CD4-positive, alpha-beta T cell treated with Interleukin-17A for 1 hour (primary cell): Measurements from ENCODE around the gene TRANK1.
A peak's percentile ranks its signal among the peaks of the same experiment; 100 is the strongest.
"Not testable (repeated sequence)": the region's sequence is repeated elsewhere in the genome, so short reads cannot be mapped to it uniquely, and the experiment has no call there.

Experiments
- DNase-seq: peaks from one replicate; pipeline ENCODE4 v3.0.0-alpha.2; 2020

TRANK1 gene

GRCh38 chr3:36956155-36956554 lies 11.3 kb upstream of the TRANK1 start:
- DNase-seq, result no peak

- no peak for DNase-seq
These were observed 9.7 kb upstream of the TRANK1 start for GRCh38 chr3:36954452-36955134.

GRCh38 chr3:36947814-36948213 lies 3.0 kb upstream of the TRANK1 start:
- DNase-seq, result not testable (repeated sequence)

DNA sequence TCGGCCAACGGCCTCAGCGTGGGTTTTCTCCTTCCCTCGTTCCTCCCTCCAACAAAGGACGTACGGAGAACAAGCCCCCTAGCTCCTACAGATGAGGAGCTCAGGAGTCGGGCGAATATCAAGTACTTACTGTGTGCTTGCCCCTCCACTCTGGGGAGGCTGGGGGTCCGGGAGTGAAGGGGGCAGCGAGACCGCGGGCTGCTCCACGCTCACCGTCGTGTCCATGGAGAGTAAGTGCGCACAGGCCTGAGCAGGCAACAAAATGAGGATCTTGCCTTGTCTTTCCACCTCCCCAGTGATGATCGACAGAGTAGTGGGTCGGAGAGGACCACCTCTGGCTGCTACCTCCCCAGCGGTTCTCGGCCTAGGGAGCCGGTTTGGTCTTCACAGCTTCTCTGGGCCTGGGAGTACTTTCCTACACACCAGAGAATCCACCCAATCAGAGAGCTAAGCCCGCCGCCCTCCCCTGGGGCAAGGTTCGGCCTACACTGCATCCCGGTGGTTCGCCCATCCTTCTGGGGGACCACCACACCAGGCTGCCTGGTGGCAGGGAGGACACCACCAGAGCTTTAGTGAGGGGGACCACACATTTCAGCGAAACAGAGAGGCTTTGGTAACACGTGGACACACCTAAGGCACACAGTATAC lies 603 bp upstream of the TRANK1 start:
- DNase-seq, result no peak

DNA sequence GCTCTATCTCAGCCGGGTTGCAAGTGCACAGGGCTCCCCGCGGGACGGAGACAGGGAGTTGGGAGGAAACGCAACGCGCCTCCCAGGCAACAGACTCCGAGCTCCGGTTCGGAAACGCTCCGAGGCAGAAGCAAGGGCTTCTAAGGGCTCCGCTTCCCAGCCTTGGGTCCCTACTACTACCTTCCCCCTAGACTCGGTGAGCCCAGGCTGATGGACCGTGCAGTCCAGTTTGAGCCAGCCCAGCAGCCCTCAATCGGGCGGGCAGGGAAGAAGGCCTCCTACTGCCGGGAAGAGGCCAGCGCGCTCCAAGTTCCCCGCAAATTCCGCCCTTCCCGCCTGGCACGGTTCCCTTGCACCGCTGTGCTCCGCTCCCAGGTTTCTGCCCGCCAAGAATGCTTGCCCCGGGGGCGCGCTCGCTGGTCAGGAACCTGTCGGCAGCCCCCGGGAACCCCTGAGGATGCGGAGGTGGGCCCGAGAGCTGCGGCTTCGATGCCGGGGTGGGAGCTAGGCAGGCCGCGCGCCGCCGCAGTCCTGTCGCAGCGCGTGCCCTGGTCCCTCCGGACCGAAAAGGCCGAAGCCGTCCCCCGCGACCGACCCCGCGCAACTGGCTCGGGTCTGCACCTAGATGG lies 728 bp downstream of the TRANK1 start:
- DNase-seq, result peak; percentile 9

DNA sequence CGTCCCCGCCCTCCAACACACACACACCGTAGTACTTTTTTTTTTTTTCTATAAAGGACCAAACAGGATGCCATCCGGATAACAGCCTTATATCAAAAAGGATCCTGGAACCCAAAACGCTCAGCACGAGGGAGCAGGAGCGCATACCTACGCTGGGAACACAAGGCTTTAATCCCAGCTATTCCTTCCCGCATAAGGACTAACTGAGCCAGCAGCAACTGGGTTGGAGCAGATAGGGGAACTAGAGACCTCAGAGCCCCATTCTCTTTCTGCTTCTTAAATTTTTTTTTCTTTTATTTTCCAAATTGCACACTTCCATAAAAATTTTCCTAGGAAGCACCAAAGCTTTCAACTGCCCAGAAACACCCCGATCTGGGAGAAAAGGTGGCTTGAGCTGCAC lies 1.3 kb downstream of the TRANK1 start:
- DNase-seq, result no peak

DNA sequence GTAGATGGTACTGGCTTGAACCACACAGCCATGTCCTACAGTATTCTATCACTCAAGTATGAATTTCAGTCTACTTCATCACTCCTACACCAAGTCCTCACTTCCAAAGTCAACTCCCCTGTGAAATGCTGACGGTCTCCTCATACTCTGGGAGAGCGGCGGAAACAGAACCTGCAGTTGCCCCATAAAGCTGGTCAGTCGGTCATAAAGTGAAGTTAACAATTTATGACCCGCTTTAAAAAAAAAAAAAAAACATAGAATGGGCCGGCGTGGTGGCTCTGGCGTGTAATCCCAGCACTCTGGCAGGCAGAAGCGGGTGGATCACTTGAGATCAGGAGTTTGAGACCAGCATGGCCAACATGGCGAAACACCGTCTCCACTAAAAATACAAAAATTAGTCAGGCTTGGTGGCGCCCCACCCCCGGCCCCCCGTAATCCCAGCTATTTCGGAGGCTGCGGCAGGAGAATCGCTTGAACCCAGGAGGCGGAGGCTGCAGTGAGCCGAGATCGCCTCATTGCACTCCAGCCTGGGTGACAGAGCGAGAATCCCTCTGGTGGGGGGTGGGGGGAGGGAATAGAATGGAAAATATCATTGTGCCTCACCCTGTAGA lies 2.1 kb downstream of the TRANK1 start:
- DNase-seq, result no peak

- no peak for DNase-seq
These were observed 3.2 kb downstream of the TRANK1 start for GRCh38 chr3:36941658-36942057.

DNA sequence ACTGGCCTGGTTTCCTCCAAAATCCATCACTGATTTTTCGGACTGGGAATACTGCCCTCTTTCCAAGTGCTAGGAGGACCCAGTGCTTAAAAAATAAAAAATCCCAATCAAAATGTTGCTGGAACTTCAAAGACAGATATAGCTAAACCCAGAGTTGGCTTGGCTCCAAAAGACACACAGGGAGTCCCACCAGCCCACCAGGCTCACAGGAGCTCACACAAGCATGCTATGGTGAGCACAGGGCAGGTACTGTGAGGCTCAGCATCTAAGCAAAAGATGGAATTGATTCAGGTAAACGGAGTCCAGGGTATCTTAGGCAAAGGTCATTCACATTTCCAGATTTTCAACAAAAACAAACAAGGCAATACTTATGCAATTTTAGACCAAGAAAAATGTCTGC lies 3.7 kb downstream of the TRANK1 start:
- DNase-seq, result no peak

GRCh38 chr3:36937492-36937891 lies 7.4 kb downstream of the TRANK1 start:
- DNase-seq, result no peak

DNA sequence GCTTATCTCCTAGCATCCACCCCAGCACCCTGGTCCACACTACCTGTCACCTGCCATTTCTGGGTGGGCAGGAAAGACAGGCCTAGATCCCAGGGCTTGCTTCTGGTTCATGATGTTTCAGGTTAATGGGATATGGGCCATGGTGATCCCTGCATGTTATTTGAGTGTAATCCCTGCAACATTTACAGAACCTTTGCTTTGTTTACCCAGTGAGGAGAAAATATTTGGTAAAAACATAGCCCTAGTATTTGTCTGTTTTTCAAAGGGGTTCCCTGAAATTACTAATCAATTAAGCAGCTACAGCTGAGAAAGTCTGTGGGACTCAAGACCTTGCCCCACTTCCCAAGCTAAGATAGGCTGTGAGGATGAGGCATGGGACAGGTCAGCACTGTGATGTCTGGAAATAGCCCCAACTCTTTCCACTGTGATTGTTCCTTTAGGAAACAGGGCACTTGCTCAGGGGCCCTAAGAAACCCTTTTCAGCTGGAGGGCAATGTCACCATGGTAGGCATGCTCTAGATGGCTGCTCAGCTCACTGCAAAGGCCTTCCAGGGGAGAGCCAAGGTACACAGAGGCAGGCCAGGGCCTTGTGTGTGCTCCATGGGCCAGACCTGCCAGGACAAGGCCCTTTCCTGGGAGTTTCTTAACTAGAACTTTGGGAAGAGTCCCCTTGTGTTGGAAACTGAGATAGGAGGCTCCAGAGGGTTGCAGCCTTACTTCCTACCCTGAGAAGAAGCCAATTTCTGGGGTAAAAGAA lies 11.1 kb downstream of the TRANK1 start:
- DNase-seq, result no peak

DNA sequence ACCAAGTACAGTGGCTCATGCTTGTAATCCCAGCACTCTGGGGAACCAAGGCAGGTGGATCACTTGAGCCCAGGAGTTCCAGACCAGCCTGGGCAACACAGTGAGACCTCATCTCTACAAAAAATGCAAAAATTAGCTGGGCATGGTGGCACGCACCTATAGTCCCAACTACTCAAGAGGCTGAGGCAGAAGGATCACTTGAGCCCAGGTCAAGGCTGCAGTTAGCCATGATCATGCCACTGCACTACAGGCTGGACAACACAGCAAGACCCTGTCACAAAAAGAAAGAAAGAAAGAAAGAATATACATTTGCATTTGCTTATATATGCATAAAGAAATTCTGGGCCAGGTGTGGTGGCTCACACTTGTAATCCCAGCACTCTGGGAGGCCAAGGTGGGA lies 13.4 kb downstream of the TRANK1 start:
- DNase-seq, result not testable (repeated sequence)

GRCh38 chr3:36928220-36928619 lies 16.6 kb downstream of the TRANK1 start:
- DNase-seq, result no peak

DNA sequence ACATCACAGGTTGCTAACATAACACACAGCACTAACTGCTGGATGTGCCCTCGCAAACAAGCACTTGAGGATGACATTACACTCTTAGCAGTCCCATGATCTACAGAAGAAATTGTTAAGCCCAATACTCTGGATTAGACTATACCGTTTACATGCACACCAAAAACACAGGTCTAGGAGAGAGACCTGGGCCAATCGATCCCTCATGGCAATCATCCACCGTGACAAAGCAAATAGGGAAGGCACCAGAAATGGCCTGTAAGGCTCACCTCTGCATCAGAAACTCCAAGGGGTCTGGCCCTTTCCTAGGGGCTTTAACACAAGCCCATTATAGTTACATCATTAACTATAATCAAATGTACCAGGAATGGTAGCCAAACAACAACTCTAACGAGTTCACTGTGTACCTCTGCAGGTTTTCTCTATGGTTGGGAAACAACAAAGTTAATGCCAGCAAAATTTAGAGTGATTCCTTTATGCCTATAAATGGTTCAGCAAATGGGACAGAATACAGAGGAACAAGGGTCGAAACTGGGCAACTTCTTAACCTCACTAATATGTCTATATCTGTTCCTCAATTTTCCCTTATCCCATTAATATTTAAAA lies 18.5 kb downstream of the TRANK1 start:
- DNase-seq, result no peak

- DNase-seq, result no peak
These were observed 19.9 kb downstream of the TRANK1 start for GRCh38 chr3:36924744-36925521.

GRCh38 chr3:36923981-36924743 lies 20.7 kb downstream of the TRANK1 start:
- no peak for DNase-seq

DNA sequence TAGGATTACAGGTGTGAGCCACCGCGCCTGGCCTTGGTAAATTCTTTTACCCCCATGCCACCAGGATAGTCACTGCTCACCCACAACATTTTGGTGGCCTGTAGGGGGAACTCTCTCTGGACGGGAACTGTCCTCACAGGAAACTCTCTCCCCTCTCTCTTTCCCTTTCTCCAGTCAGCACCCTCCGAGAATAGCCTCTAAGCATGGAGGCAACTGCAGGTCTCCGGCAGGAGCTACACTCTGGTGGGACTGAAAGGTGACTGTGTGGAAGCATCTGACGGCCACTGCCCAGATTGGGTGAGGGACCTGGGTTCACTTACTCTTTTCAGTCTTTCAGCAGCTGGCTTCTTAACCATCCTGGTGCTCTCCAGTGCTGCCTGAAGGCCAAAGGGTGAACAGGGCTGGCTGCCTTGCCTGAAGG lies 21.3 kb downstream of the TRANK1 start:
- DNase-seq, result no peak

- DNase-seq, result no peak
These were observed 23.8 kb downstream of the TRANK1 start for GRCh38 chr3:36920884-36921567.

GRCh38 chr3:36919439-36920160 lies 25.3 kb downstream of the TRANK1 start:
- no peak for DNase-seq

DNA sequence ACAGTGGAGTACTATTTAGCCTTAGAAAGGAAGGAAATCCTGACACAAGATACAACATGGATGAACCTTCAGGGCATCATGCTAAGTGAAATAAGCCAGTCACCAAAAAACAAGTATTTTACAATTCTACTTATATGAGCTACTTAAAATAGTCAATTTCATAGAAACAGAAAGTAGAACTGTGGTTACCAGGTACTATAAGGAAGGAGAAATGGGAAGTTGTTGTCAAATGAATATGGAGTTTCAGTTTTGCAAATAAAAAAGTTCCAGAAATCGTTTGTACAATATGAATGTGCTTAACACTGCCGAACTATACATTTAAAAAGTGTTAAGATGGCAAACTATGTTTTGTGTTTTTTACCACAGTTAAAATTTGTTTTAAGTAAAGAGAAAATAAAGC lies 26.8 kb downstream of the TRANK1 start:
- DNase-seq, result peak; percentile 17
